ENCODE results near the gene MAPK8IP2. TPM values are rescaled to one million over a fixed set of nuclear protein-coding genes. Genes with fewer than 3 reads are reported as not detected.

The MAPK8IP2 gene
- total RNA-seq, 1 donor, result 0.36 TPM

- no peak for TF ChIP-seq CTCF (IDR thresholded peaks at IDR 0.05; ENCODE audit: extremely low read depth, low read depth, low read length)
- Histone ChIP-seq H3K27ac (ENCODE audit: low read depth, low read length) (no peak overlapping the region), H3K4me3 (ENCODE audit: insufficient read depth, low read length) (no peak overlapping the region), H3K36me3 (ENCODE audit: insufficient read depth, low read length) (no peaks in the 10 kb centered on the region), H3K27me3 (ENCODE audit: insufficient read depth, low read length) (no peaks in the 10 kb centered on the region), H2AFZ (ENCODE audit: low read length) (no peak overlapping the region), H3K9me3 (ENCODE audit: low read depth, low read length) (no peaks in the 10 kb centered on the region), H3K4me2 (ENCODE audit: insufficient read depth, low read length) (no peak overlapping the region), H3K4me1 (ENCODE audit: insufficient read depth, low read length) (peaks cover 9% of the 10 kb centered on the region), H4K20me1 (ENCODE audit: insufficient read depth, low read length) (no peaks in the 10 kb centered on the region), H3K79me2 (ENCODE audit: insufficient read depth, low read length) (no peaks in the 10 kb centered on the region)
- no peak for DNase-seq (ENCODE audit: insufficient read length, low spot score, missing footprints)
Observed at GRCh38 chr22:50660306-50660705, 59.7 kb downstream of the MAPK8IP2 start.

Other genes with a start within 250 kb of the MAPK8IP2 start
- 74.3 and 93.0 TPM in 2 replicates for gene SBF1, start 125.8 kb upstream of the MAPK8IP2 start, total RNA-seq
- 9.1 and 9.4 TPM in 2 replicates for gene ADM2, start 119.2 kb upstream of the MAPK8IP2 start, total RNA-seq
- under 0.01 TPM in 1 of 2 replicates, not detected in the other for gene MIOX, start 113.9 kb upstream of the MAPK8IP2 start, total RNA-seq
- gene LMF2, start 93.1 kb upstream of the MAPK8IP2 start, total RNA-seq, result 56.8 and 60.7 TPM in 2 replicates
- 24.2 and 27.5 TPM in 2 replicates for gene NCAPH2, start 92.6 kb upstream of the MAPK8IP2 start, total RNA-seq
- 5.1 and 5.6 TPM in 2 replicates for gene SCO2, start 75.2 kb upstream of the MAPK8IP2 start, total RNA-seq
- 14.4 and 30.0 TPM in 2 replicates for gene TYMP, start 70.8 kb upstream of the MAPK8IP2 start, total RNA-seq
- gene KLHDC7B, start 54.9 kb upstream of the MAPK8IP2 start, total RNA-seq, result 0.29 and 0.72 TPM in 2 replicates
- gene SYCE3, start 37.9 kb upstream of the MAPK8IP2 start, total RNA-seq, result not detected in 2 replicates
- gene CPT1B, start 22.4 kb upstream of the MAPK8IP2 start, total RNA-seq, result 1.8 and 2.1 TPM in 2 replicates
- 27.4 and 28.6 TPM in 2 replicates for gene CHKB, start 17.9 kb upstream of the MAPK8IP2 start, total RNA-seq
- gene ARSA, start 27.4 kb downstream of the MAPK8IP2 start, total RNA-seq, result 35.1 and 38.4 TPM in 2 replicates
- gene SHANK3, start 72.0 kb downstream of the MAPK8IP2 start, total RNA-seq, result 0.36 and 0.59 TPM in 2 replicates
- gene ACR, start 137.4 kb downstream of the MAPK8IP2 start, total RNA-seq, result 1.4 TPM in 1 of 2 replicates, not detected in the other
- gene RABL2B, start 182.8 kb downstream of the MAPK8IP2 start, total RNA-seq, result 17.7 and 20.3 TPM in 2 replicates